RWPE2 (cell line): ENCODE results near the gene KPNA4.

Source experiments
- ATAC-seq: fragments of 200-7000 bp; cut with Tn5 transposase; 3 replicates; pipeline ENCODE4 v1.9.1; 2021; ENCODE audit warnings: low read depth
- DNase-seq: peaks from one replicate; pipeline ENCODE4 v3.0.0-alpha.2; 2020; ENCODE audit warnings: low spot score
- H3K27ac ChIP-seq: fragments of 450-650 bp; 2 replicates; pipeline ENCODE4 v1.5.1; 2017; ENCODE audit warnings: mild to moderate bottlenecking; ENCODE audit not compliant: poor library complexity, severe bottlenecking
- H3K27me3 ChIP-seq: fragments of 250-450 bp; sonication (Bioruptor Pico); 2 replicates; pipeline ENCODE4 v1.5.1; 2021; ENCODE audit warnings: mild to moderate bottlenecking, moderate library complexity; ENCODE audit not compliant: insufficient read depth, poor library complexity, severe bottlenecking
- H3K36me3 ChIP-seq: fragments of 250-450 bp; sonication (Bioruptor Pico); 2 replicates; pipeline ENCODE4 v1.5.1; 2020; ENCODE audit warnings: low read depth, mild to moderate bottlenecking, moderate library complexity
- H3K4me1 ChIP-seq: fragments of 250-450 bp; sonication (Bioruptor Pico); 2 replicates; pipeline ENCODE4 v1.5.1; 2021; ENCODE audit warnings: mild to moderate bottlenecking, moderate library complexity; ENCODE audit not compliant: insufficient read depth, poor library complexity, severe bottlenecking
- H3K4me3 ChIP-seq: fragments of 250-450 bp; sonication (Bioruptor Pico); 2 replicates; pipeline ENCODE4 v1.5.1; 2021; ENCODE audit warnings: mild to moderate bottlenecking, moderate library complexity; ENCODE audit not compliant: severe bottlenecking
- H3K9me3 ChIP-seq: fragments of 250-450 bp; sonication (Bioruptor Pico); 2 replicates; pipeline ENCODE4 v1.5.1; 2021; ENCODE audit warnings: mild to moderate bottlenecking, moderate library complexity; ENCODE audit not compliant: severe bottlenecking
- TF ChIP-seq, protein P1 (sequence below): fragments of 450-650 bp; IDR thresholded peaks from one replicate; pipeline ENCODE4 v1.5.1; 2017; ENCODE audit warnings: mild to moderate bottlenecking, moderate library complexity; ENCODE audit not compliant: poor library complexity, severe bottlenecking

KPNA4 gene

DNA sequence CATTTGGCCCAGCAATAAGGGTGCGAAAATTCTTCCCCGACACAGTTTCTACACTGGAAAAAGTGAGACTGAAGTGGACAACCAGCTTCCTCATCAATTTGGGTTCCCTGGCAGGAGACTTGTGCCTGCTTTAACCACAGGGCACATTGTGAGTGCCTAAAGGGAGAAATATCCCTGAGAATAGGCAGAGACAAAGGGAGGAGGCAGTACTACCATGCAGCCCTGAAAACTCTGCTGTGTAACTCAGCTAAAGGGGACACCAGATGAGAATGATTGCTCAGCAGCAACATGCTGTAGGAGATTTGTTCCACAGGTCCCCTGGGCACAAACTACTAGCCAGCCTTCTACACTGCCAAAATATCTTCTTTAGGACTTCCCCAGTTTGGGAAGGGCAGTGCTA is 15.6 kb upstream of the KPNA4 start:
- Histone ChIP-seq H3K36me3 (no peaks in the 10 kb centered on the region; the same call in 1 of the 2 replicates), H3K9me3 (no peaks in the 10 kb centered on the region), H3K27me3 (no peaks in the 10 kb centered on the region), H3K27ac (no peak overlapping the region), H3K4me3 (no peak overlapping the region), H3K4me1 (peaks cover 6% of the 10 kb centered on the region)
- ATAC-seq (no peak), DNase-seq (no peak)
- TF ChIP-seq, protein P1, sequence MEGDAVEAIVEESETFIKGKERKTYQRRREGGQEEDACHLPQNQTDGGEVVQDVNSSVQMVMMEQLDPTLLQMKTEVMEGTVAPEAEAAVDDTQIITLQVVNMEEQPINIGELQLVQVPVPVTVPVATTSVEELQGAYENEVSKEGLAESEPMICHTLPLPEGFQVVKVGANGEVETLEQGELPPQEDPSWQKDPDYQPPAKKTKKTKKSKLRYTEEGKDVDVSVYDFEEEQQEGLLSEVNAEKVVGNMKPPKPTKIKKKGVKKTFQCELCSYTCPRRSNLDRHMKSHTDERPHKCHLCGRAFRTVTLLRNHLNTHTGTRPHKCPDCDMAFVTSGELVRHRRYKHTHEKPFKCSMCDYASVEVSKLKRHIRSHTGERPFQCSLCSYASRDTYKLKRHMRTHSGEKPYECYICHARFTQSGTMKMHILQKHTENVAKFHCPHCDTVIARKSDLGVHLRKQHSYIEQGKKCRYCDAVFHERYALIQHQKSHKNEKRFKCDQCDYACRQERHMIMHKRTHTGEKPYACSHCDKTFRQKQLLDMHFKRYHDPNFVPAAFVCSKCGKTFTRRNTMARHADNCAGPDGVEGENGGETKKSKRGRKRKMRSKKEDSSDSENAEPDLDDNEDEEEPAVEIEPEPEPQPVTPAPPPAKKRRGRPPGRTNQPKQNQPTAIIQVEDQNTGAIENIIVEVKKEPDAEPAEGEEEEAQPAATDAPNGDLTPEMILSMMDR = no peak

- TF ChIP-seq, protein P1 = peak; percentile 53
- H3K9me3 ChIP-seq = no peaks in the 10 kb centered on the region
- ATAC-seq = peak; percentile 57; the same call in 2 of the 3 replicates
- H3K4me1 ChIP-seq = no peaks in the 10 kb centered on the region
- DNase-seq = no peak
- no peaks in the 10 kb centered on the region for H3K27me3 ChIP-seq
- H3K36me3 ChIP-seq = no peaks in the 10 kb centered on the region
- no peak overlapping the region for H3K27ac ChIP-seq
- no peak overlapping the region for H3K4me3 ChIP-seq
These were observed 12.3 kb upstream of the KPNA4 start for GRCh38 chr3:160577556-160578195.

GRCh38 chr3:160577093-160577492 is 11.7 kb upstream of the KPNA4 start:
- H3K9me3 ChIP-seq = no peaks in the 10 kb centered on the region
- no peaks in the 10 kb centered on the region for H3K27me3 ChIP-seq
- TF ChIP-seq, protein P1 = no peak
- H3K4me3 ChIP-seq = no peak overlapping the region
- H3K36me3 ChIP-seq = no peaks in the 10 kb centered on the region
- H3K27ac ChIP-seq = no peak overlapping the region
- ATAC-seq (no peak), DNase-seq (no peak)
- H3K4me1 ChIP-seq = no peaks in the 10 kb centered on the region

GRCh38 chr3:160576621-160577020 is 11.2 kb upstream of the KPNA4 start:
- DNase-seq = no peak
- Histone ChIP-seq H3K9me3 (no peaks in the 10 kb centered on the region), H3K27me3 (no peaks in the 10 kb centered on the region), H3K4me3 (no peak overlapping the region), H3K36me3 (no peaks in the 10 kb centered on the region), H3K27ac (no peak overlapping the region), H3K4me1 (no peaks in the 10 kb centered on the region)
- TF ChIP-seq, protein P1 = no peak
- ATAC-seq = no peak

GRCh38 chr3:160575589-160575988 is 10.2 kb upstream of the KPNA4 start:
- ATAC-seq (no peak), DNase-seq (no peak)
- no peaks in the 10 kb centered on the region for H3K27me3 ChIP-seq
- H3K36me3 ChIP-seq = no peaks in the 10 kb centered on the region
- no peaks in the 10 kb centered on the region for H3K9me3 ChIP-seq
- no peak overlapping the region for H3K27ac ChIP-seq
- H3K4me3 ChIP-seq = no peak overlapping the region
- no peaks in the 10 kb centered on the region for H3K4me1 ChIP-seq
- TF ChIP-seq, protein P1 = no peak
